Measurements from ENCODE around the gene MTHFD1L.

DNA sequence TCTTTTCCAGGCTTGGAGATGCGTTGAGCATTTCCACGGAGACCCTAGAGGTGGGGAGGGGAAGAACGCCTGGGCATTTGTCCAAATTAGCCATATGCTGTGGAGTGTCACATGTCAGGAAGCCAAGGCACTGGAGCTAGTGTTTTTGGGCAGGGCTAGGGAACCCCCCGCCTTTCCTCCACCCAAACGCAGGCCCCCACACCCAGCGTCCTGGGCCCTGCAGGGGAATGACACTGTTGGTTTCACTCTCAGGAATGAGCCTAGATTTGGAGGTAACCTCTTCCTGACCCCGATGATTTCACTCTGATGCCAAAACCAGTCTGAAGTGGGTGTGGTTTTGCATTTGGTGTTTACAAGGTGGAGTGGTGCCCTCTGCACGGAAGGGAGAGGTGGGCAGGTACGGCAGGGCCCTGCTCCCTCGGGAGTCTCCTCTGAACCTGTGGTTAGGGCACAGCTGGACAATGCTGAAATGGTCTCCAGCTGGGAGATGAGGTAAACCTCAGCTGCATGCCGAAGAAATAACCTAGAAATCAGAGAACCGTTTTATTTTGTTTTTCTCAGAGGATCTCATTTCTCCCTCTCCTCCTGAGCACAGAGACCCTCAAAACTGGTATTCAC is 29.5 kb downstream of the MTHFD1L start:
- TF ChIP-seq, protein P1, sequence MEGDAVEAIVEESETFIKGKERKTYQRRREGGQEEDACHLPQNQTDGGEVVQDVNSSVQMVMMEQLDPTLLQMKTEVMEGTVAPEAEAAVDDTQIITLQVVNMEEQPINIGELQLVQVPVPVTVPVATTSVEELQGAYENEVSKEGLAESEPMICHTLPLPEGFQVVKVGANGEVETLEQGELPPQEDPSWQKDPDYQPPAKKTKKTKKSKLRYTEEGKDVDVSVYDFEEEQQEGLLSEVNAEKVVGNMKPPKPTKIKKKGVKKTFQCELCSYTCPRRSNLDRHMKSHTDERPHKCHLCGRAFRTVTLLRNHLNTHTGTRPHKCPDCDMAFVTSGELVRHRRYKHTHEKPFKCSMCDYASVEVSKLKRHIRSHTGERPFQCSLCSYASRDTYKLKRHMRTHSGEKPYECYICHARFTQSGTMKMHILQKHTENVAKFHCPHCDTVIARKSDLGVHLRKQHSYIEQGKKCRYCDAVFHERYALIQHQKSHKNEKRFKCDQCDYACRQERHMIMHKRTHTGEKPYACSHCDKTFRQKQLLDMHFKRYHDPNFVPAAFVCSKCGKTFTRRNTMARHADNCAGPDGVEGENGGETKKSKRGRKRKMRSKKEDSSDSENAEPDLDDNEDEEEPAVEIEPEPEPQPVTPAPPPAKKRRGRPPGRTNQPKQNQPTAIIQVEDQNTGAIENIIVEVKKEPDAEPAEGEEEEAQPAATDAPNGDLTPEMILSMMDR (IDR thresholded peaks at IDR 0.05), result no peak
- TF ChIP-seq POLR2A (IDR thresholded peaks at IDR 0.05), result no peak

Measured in body of pancreas (tissue), 4 donors.